AG09309 (cell line): ENCODE data around the gene RAB7A.

Source experiments
- DNase-seq: peaks from one replicate; pipeline ENCODE4 v3.0.0-alpha.2; 2010; ENCODE audit warnings: low read depth
- H3K4me3 ChIP-seq: 2 replicates; pipeline ENCODE4 v1.5.1; 2011; ENCODE audit warnings: mild to moderate bottlenecking, low read depth, low read length, moderate library complexity; ENCODE audit not compliant: control insufficient read depth
- CTCF ChIP-seq: IDR thresholded peaks from 2 replicates; pipeline ENCODE4 v1.5.1; 2011; ENCODE audit warnings: mild to moderate bottlenecking, low read depth, low read length, inconsistent platforms; ENCODE audit not compliant: insufficient read depth, control insufficient read depth; ENCODE audit errors: missing control alignments

The RAB7A gene

GRCh38 chr3:128805772-128806171 lies 79.8 kb downstream of the RAB7A start:
- no peak for TF ChIP-seq CTCF
- DNase-seq = no peak

GRCh38 chr3:128806588-128806987 lies 80.6 kb downstream of the RAB7A start:
- no peak for TF ChIP-seq CTCF
- no peak for DNase-seq
- H3K4me3 ChIP-seq = no peak overlapping the region

More at GRCh38 chr3:128805772-128806171, 79.8 kb downstream of the RAB7A start:
- H3K4me3 ChIP-seq = no peak overlapping the region

- no peak for DNase-seq
- no peak overlapping the region for H3K4me3 ChIP-seq
- no peak for TF ChIP-seq CTCF
Measured at GRCh38 chr3:128807186-128807830, 81.3 kb downstream of the RAB7A start.

GRCh38 chr3:128808672-128809071 lies 82.7 kb downstream of the RAB7A start:
- no peak for TF ChIP-seq CTCF
- no peak for DNase-seq
- H3K4me3 ChIP-seq = no peak overlapping the region

GRCh38 chr3:128813097-128813496 lies 87.1 kb downstream of the RAB7A start:
- no peak for TF ChIP-seq CTCF
- no peak for DNase-seq
- no peak overlapping the region for H3K4me3 ChIP-seq

- DNase-seq = no peak
- no peak overlapping the region for H3K4me3 ChIP-seq
- no peak for TF ChIP-seq CTCF
Measured at GRCh38 chr3:128814060-128814459, 88.1 kb downstream of the RAB7A start.
